IPS-18a (cell line): ENCODE results near the gene S100A13.

Experiments
- H3K27ac ChIP-seq: one replicate; pipeline ENCODE4 v1.5.1; 2013; ENCODE audit warnings: low read length
- H3K27me3 ChIP-seq: one replicate; pipeline ENCODE4 v1.6.1; 2013; ENCODE audit warnings: mild to moderate bottlenecking, low read length; ENCODE audit not compliant: control insufficient read depth, insufficient read depth
- H3K36me3 ChIP-seq: one replicate; pipeline ENCODE4 v1.6.1; 2013; ENCODE audit warnings: low read depth, low read length; ENCODE audit not compliant: control insufficient read depth
- H3K4me1 ChIP-seq: one replicate; pipeline ENCODE4 v1.6.1; 2013; ENCODE audit warnings: low read depth, low read length; ENCODE audit not compliant: control insufficient read depth
- H3K4me3 ChIP-seq: one replicate; pipeline ENCODE4 v1.5.1; 2013; ENCODE audit warnings: low read length
- H3K9ac ChIP-seq: one replicate; pipeline ENCODE4 v1.6.1; 2013; ENCODE audit warnings: mild to moderate bottlenecking, low read length, moderate library complexity
- H3K9me3 ChIP-seq: one replicate; pipeline ENCODE4 v1.6.1; 2013; ENCODE audit warnings: low read depth, low read length; ENCODE audit not compliant: control insufficient read depth

The S100A13 gene

DNA sequence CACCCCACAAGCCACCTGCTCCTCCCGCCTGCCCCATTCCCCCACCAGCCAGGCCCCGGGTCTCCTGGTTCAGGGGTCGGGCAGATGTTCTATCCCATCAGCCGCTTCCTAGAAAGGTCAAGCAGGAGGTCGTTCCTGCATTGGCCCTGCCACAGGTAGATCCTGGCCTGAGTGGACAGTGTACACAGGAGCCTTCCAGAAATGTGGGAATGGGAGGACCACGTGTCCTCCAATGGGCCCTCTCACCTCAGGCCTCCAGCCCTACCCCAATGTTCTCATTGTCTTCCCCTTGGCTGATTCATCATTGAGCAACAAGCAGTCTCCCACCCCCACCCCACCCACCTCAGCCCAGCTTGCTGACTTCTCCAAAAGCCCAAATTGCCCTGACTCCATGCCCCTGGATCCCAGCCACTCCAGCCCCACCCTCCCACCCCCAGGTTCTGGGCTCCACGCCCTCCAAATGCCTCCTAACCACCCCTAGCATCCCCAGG lies 16.4 kb downstream of the S100A13 start:
- no peak overlapping the region for H3K4me3 ChIP-seq
- H3K4me1 ChIP-seq = peaks cover 28% of the 10 kb centered on the region
- H3K9ac ChIP-seq = no peak overlapping the region
- H3K9me3 ChIP-seq = no peaks in the 10 kb centered on the region
- H3K27me3 ChIP-seq = no peaks in the 10 kb centered on the region
- no peaks in the 10 kb centered on the region for H3K36me3 ChIP-seq
- H3K27ac ChIP-seq = no peak overlapping the region

DNA sequence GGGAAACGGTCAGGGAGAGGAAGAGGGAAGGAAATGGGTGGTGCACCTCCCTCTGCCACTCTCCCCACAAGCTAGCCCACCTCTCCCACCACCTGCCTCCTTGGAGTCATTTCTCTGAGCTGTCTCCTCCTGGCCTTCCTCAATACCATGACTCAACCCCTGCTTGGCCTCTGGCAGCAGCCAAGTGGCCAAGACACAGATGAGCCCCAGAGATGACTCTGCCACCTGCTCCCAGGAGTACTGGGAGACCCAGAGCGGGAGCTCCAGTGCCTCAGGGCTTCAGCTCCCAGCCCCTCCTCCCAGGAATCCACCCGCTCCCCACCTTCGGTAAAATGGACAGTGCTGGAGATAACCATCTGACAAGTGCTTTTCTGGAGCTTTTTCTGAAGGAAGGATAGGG lies 17.0 kb downstream of the S100A13 start:
- no peaks in the 10 kb centered on the region for H3K9me3 ChIP-seq
- no peak overlapping the region for H3K4me3 ChIP-seq
- no peak overlapping the region for H3K27ac ChIP-seq
- no peaks in the 10 kb centered on the region for H3K27me3 ChIP-seq
- H3K36me3 ChIP-seq = no peaks in the 10 kb centered on the region
- no peak overlapping the region for H3K9ac ChIP-seq
- peaks cover 28% of the 10 kb centered on the region for H3K4me1 ChIP-seq

DNA sequence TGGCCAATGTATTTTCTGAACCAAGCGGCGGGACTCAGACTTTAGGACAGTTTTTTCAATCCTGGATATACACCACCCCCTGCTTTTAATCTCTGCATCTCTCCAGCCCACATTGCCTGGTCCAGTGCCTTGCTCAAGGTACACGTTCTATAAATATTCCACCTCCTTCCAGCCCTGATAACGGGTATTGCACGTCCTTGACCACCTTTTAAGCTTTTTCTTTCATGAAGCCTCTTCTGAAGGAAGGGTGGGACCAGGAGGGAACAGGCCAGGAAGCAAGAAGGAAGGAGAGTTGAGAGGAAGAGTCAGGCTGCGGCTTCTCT lies 17.8 kb downstream of the S100A13 start:
- H3K27ac ChIP-seq = no peak overlapping the region
- no peaks in the 10 kb centered on the region for H3K9me3 ChIP-seq
- peaks cover 28% of the 10 kb centered on the region for H3K4me1 ChIP-seq
- no peaks in the 10 kb centered on the region for H3K36me3 ChIP-seq
- H3K9ac ChIP-seq = no peak overlapping the region
- H3K27me3 ChIP-seq = no peaks in the 10 kb centered on the region
- H3K4me3 ChIP-seq = no peak overlapping the region

DNA sequence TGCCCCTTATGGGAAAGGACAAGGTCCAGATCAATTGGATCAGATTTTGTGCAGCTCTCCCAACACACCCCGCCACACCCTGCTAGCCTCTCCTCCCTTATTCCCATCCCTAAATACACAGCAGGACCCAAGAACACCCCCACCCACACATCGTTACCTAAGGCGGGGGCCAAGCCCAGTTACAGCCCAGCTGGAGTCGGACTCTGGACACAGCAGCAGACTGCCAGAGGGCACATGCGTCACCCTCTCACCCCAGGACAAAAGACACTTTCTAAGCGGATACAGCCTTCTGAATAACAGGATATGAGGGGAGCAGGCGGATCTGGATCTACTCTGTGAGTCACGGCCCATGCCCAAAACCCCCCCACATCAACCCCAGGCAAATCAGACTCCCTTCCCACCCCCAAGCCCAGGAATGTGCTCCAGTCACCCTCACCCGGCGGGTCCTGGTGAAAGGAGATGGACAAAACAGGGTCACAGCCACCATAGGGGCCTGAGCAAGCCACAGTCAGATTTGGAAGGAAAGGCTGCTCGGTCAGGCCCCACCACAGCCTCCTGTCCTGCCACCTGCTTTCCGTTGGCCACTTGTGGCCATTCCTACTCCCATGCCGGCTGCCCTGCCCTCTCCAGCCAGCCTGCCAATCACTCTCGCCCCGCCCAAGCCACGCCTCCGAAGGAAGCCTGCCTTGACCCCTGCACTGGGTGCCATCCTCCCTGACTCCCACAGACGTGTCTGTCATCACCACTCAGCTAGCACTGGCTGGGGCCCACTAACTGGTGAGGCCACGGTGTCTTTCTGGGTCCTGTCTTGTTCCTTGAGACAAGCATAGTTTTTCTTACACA lies 18.3 kb downstream of the S100A13 start:
- H3K9ac ChIP-seq = no peak overlapping the region

DNA sequence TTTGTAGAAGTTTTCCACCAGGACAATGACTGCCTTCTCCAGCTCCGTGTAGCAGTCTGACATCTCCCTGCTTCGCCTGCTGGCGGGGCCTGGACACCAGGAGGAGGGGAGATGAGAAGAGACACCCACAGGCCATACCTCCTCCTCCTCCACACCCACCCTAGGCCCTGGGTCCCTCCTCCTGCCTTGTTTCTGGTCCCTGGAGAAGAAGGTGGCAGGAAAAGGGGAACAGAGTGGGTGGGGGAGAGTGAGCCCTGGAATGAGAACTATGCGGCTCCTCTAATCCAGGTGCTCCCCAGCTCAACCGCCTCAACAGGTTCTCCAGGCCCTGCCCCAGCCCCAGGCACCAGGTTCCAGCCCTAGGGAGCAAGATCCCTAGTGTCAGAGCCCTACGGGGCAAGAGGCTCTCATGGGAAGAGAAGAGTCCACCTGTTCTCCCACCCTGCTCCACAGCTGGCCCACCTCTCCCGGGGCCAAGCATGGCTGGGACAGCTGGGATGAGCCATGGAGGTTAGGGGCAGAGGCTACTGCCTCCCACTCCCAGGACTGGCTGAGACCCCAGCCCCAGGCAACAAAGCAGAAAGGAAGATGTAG lies 19.1 kb downstream of the S100A13 start:
- no peaks in the 10 kb centered on the region for H3K27me3 ChIP-seq
- no peaks in the 10 kb centered on the region for H3K36me3 ChIP-seq
- H3K9ac ChIP-seq = no peak overlapping the region
- no peak overlapping the region for H3K27ac ChIP-seq
- H3K4me1 ChIP-seq = peaks cover 24% of the 10 kb centered on the region
- no peaks in the 10 kb centered on the region for H3K9me3 ChIP-seq
- no peak overlapping the region for H3K4me3 ChIP-seq

More for the DNA sequence above, 18.3 kb downstream of the S100A13 start:
- Histone ChIP-seq H3K4me3 (no peak overlapping the region), H3K9me3 (no peaks in the 10 kb centered on the region), H3K27ac (no peak overlapping the region), H3K27me3 (no peaks in the 10 kb centered on the region), H3K4me1 (peaks cover 28% of the 10 kb centered on the region), H3K36me3 (no peaks in the 10 kb centered on the region)

DNA sequence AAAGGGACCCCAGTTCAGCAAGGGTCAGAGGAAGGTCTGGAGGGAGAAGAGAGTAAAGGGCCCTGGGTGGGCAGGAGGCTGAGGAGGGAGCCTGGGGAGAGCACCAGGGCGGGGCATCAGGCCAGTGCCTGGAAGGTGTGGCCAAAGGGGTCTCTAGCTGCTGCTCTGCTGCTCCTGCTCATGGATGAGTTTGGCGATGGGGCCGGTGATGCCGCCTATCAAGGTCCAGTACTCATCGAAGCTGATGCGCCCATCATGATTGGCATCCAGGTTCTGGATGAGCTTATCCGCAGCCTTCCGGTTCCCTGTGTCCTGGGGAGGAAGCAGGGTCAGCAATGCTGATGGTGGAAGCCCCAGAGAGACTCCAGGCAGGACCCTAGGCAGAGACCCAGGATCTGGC lies 19.9 kb downstream of the S100A13 start:
- Histone ChIP-seq H3K9ac (no peak overlapping the region), H3K27ac (no peak overlapping the region), H3K4me1 (peaks cover 17% of the 10 kb centered on the region), H3K27me3 (no peaks in the 10 kb centered on the region), H3K36me3 (no peaks in the 10 kb centered on the region), H3K9me3 (no peaks in the 10 kb centered on the region), H3K4me3 (no peak overlapping the region)

DNA sequence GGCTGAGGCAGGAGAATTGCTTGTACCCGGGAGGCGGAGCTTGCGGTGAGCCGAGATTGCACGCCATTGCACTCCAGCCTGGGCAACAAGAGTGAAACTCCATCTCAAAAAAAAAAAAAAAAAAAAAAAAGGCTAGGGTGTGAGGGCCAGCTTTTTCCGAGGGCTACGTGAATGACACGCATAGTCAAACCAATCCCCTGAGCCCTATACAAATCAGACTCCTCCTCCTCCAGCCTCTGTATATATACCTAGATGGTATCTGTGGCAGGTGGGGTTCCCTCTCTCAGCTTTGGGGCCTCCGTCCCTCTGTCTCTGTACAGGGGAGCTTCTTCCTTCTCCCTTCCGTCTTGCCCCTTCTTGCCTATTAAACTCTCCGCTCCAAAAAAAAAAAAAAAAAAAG lies 21.1 kb downstream of the S100A13 start:
- Histone ChIP-seq H3K27ac (no peak overlapping the region), H3K36me3 (no peaks in the 10 kb centered on the region), H3K9me3 (no peaks in the 10 kb centered on the region), H3K4me3 (no peak overlapping the region), H3K9ac (no peak overlapping the region), H3K4me1 (peaks cover 13% of the 10 kb centered on the region), H3K27me3 (no peaks in the 10 kb centered on the region)

DNA sequence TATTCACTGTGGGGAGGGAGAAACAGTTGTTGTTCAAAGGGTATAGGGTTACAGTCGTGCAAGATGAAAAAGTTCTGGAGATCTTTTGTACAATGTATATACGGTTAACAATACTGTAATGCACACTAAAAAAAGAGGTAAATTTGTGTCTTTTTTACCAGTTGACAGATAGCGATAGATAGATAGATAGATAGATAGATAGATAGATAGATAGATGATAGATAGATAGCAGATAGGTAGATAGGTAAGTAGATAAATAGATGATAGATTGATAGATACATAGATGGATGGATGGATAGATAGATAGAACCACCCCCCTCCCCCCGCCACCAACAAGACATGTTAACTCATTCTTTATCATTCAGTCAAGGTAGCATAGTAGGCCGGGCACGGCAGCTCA lies 24.6 kb downstream of the S100A13 start:
- Histone ChIP-seq H3K27me3 (no peaks in the 10 kb centered on the region), H3K4me3 (no peak overlapping the region), H3K9ac (no peak overlapping the region), H3K9me3 (no peaks in the 10 kb centered on the region), H3K27ac (no peak overlapping the region), H3K4me1 (peaks cover 16% of the 10 kb centered on the region), H3K36me3 (no peaks in the 10 kb centered on the region)

DNA sequence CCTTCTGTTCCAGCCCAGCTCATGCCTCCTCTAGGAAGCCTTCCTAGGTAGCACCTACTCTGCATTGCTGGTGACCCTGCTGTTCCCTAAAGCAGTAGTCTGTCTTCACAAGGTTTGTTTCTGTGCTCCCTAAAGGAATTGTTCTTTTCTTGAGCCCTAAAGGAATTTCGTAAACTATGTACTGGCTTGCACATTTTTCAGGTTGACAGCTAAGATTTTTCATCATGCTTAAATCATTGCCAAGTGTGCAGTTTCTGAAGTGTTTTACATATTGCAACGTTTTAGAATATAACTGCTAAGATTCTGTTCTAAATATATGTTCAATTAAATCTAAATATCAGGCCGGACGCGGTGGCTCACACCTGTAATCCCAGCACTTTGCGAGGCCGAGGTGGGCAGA lies 27.5 kb downstream of the S100A13 start:
- H3K27me3 ChIP-seq = no peaks in the 10 kb centered on the region
- no peaks in the 10 kb centered on the region for H3K9me3 ChIP-seq
- H3K4me1 ChIP-seq = peaks cover 16% of the 10 kb centered on the region
- H3K9ac ChIP-seq = no peak overlapping the region
- H3K36me3 ChIP-seq = no peaks in the 10 kb centered on the region
- H3K4me3 ChIP-seq = no peak overlapping the region
- H3K27ac ChIP-seq = no peak overlapping the region

DNA sequence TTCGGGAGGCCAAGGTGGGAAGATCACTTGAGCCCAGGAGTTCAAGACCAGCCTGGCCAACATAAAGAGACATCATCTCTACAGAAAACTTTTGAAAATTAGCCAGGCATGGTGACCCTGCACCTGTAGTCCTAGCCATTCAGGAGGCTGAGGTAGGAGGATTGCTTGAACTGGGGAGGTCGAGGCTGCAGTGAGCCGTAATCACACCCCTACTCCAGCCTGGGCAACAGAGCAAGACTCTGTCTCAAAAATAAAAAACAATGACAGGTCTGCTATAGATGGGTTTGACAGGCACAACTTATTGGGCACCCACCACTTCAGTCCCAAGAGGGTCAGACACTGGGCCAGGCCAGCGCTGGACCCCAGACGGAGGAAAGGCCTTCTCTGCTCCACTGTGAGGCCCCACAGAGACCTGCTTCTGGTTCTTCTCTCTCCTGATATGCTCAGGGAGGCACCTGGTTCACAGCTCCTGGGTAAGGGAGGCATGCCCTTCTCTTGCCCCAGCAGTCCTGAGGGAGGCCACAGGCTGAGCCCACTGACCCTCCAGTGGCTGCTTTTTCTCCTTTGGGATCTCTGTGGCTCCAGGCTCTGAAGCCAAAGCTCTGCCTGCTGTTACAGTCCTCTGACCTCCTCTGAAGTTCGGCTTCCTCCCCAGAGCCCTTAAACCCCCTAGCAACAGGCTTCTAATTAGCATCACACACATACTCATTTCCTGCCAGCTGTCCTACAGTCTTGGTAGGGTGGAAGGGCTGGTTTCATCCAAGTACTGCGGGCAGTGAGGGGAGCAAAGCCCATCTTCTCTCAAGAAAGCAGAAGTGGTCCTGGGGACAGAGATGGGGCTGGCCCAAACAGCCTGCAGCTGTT lies 28.8 kb downstream of the S100A13 start:
- Histone ChIP-seq H3K9ac (peak overlapping the region; percentile 6), H3K27ac (peak overlapping the region; percentile 25), H3K4me3 (no peak overlapping the region), H3K36me3 (no peaks in the 10 kb centered on the region), H3K4me1 (peaks cover 16% of the 10 kb centered on the region), H3K9me3 (no peaks in the 10 kb centered on the region), H3K27me3 (no peaks in the 10 kb centered on the region)

DNA sequence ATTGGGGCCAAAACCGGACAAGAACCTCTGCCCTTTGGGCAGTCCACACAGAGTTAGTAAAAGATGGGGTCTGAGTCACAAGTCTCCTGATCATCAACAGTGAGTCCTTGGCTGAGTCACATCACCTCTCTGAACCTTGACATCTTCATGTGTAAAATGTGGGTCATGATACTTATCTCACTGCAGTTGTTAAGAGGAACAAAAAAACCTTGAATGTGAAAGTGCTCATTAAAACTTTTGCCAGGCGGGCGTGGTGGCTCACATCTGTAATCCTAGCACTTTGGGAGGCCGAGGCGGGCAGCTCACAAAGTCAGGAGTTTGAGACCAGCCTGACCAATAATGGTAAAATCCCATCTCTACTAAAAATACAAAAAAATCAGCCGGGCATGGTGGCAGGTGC lies 30.1 kb downstream of the S100A13 start:
- no peak overlapping the region for H3K27ac ChIP-seq
- no peaks in the 10 kb centered on the region for H3K36me3 ChIP-seq
- peaks cover 16% of the 10 kb centered on the region for H3K4me1 ChIP-seq
- H3K27me3 ChIP-seq = no peaks in the 10 kb centered on the region
- H3K9me3 ChIP-seq = no peaks in the 10 kb centered on the region
- no peak overlapping the region for H3K4me3 ChIP-seq
- H3K9ac ChIP-seq = no peak overlapping the region
